SKM-1 (cell line): ENCODE measurements around the gene WFS1.

Experiments
- DNase-seq: peaks from one replicate; lab custom pipeline; 2025; ENCODE audit not compliant: unreplicated experiment; lab: John Stamatoyannopoulos, UW

WFS1 gene

DNA sequence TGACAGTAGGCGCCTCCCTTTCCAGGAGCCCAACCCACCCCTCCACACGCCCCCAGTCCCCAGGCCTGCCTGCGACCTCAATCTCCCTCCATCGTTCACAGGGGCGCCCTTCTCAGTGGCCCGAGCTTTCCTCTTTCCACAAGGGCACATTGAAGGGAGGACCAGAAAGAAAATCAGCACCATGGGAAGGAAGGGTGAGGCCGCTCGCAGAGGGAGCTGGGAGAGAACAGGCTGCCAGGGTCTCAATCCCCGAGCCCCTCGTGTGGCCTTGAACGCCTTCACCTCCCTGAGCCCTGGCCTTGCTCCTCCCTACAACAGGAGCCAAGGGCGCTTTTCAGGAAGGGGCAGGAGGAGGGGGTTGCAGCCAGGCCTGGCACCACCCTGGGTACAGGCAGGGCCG, 66.5 kb downstream of the WFS1 start:
- DNase-seq: no peak

DNA sequence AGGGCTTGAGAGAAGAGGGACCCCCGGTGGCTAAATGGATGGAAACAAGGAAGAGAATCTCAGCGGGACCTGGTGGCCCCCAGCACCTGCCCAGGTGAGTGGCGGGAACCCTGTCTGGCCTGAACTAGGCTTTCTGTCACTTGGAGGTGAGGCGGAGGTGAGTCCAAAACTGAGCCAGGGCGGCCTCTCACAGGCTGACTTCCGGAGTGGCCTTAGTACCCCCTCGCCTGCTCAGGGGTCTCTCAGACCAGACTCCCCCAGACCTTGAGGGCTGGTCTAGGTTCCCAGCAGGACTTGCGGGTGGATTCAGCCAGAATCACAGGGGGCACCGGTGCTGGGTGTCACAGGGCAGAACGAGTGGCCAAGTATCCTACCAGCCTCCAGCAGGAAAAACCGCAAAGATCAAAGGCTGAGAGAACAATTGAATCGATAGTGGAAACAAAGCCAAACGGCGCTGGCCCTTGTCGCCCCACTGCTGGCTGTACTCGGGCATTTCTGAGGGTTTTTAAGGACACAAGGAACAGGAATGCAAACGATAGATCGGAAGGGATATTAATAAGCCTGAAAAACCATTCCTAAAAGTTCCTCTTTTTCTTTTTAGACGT, 67.8 kb downstream of the WFS1 start:
- no peak for DNase-seq

DNA sequence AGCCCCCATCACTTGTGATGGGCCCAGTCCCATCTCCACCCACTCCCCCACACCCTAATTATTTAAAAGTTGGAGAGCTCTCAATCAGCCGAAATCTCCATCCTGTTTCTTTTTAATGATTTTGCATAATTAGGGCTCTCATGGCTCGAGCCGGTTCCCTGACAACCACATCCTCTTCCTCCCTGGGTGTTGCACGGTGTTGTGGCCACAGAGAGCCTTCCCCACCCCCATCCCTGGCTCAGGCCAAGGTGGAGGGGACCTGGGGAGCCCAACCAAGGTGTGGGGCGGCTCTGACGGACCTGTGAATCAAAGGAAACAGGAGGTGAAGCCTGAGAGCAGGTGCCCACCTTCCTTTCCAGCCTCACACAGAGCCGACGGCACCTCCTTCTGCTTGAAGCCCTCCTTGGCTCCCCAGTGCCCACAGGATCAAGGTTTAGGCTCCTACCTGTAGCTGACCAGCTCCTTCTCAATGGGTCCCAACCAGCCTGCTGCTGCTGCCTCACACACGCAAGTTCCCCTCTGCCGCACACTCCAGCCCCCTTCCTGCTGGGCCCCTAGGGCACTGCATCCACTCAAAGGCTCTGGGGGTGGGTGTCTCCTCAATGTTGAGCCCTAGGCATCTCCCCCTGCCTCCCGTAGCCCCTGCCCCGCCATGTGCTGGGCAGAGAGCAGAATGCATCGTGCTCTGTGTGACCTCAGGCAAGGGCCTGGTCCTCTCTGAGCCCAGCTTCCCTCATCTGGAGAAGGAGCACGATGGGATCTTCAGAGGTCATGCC, 68.7 kb downstream of the WFS1 start:
- no peak for DNase-seq

DNA sequence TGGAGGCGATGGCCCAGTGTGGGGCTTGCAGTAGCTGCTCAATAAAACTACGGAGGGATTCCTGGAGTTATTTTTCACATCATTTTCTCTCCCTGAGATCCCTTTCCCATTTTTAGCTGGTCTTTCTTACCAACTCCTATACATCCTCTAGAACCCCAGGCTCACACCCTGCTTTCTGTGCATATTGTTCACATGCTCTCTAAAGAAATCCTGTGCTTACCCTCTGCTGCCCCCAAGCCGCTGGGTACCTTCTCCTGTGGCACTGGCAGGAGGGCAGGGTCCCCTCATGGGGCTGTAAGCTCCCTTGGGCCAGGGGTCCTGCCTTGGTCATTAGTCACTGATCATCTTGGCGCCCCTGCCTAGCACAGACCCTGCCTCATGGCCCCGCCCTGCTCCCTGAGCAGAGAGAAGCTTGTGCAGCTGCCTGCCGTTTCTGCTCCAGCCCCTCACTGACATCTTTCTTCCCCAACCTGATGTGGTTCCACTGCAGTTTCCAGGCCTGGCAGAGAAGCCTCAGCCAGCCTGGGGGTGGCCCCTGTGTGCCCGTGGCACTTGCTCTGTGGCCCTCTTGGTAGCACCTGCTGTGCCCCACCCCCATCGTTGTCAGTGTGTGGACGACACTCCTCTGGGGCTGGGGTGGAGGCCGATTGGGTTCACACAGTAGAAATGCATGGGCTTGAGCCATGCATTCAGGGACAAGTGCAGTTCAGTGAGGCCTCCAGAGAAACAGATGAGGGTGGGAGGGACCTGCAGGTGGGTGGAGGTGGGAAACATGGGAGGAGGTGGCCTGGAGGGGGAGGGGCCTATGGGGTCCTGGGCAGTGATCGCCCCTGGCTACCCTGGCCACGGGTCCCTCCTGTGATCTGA, 69.5 kb downstream of the WFS1 start:
- DNase-seq: no peak

DNA sequence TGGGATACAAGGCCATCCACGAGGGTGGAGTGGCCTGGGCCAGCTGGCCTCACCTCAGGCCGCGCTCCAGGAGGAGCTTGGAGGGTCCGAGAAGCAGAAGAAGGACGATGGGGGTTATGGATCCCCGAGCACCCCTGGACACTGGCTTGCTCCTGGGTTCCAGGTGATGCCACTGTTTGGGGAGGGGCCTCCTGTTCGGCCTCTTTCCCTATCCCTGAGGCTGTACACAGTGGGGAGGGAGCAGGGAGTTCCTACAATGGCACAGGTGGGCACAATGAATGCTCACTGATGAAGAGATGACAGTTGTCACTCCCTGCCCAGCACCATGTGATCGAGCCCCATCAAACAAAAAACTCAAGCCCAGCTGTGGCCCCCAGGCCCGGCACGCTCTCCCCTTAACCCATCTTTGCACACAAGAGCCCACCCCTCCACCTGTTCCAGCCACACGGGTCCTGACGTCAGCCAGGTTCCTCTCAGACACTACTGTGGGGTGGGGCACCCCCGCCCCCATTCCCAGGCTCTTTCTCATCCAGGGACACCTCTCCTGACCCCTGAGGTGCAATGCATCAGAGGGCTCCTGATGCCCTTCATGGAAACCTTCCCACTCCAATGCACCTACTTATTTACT, 70.3 kb downstream of the WFS1 start:
- no peak for DNase-seq

DNA sequence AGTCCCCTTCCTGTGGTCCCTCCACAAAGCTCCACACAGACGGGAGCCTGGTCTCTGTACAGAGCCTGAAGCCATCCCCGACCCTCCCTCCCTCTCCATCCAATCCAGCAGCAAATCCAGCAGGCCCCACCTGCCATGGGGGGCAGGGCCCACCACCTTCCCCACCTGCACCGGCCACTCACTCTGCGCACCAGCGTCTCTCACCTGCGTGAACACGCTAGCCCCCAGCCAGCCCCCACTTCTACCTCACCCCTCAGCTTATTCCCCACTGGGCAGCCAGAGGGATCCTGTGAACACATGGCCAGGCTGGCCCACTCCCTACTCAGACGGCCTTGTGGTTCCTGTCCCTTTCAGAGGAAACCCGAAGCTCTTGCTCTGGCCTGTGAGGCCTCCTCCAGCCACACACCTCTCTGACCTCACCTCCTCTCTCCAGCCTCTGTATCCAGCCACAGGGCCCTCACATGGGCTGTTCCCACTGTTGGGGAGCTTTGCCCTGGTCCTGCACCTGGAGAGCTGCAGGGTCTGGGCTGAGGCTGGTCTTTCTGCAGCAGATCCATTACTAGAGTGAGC, 70.9 kb downstream of the WFS1 start:
- no peak for DNase-seq

DNA sequence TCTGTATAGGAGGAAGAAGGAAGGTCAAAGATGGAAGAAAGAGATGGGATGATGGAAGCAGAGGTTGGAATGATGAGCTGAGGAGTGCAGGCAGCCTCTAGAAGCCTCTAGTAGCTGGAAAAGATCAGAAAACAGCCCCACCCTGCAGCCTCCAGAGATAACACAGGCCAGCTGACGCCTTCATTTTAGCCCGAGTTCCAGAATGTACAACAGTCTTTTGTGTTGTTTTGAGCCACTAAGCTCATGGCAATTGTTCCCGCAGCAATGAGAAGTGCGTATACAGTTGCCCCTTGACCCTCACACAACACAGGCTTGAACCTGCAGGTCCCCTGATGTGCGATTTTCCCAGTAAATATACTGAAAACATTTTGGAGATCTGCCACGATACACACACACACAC, 72.0 kb downstream of the WFS1 start:
- DNase-seq: no peak

DNA sequence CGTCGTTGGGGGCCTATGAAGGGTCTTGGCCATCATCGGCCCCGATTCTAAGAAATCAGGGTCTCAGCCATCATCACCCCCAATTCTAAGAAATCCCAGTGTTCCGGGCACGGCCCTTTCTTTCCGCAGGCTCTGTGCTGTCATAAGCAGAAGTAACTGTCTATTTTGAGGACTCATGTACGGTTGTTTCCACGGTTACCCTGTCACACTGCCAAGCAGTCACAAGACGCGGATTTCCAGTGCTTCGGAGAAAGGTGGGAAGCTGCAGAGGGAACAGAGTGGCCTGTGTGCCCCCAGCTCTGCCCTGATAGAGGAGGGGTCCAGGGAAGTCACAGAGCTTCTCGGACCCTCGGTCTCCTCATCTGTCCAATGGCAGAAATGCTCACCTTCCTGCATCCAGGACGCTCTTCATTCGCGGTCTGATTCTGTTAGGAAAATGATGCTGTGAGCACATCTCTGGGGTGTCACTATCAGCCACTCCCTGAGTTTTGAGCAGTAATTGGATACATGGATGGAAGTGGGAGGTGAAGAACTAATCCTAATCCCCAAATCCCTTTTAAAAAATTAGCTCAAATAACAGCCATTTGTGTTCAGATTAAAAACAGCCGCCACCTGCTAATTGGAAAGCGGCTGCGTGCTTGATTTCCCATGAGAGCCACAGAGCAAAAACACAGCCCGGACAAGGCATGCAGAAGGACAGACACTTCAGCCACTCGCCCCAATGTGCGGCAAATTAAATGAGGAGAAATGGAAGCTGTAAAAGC, 73.1 kb downstream of the WFS1 start:
- no peak for DNase-seq

DNA sequence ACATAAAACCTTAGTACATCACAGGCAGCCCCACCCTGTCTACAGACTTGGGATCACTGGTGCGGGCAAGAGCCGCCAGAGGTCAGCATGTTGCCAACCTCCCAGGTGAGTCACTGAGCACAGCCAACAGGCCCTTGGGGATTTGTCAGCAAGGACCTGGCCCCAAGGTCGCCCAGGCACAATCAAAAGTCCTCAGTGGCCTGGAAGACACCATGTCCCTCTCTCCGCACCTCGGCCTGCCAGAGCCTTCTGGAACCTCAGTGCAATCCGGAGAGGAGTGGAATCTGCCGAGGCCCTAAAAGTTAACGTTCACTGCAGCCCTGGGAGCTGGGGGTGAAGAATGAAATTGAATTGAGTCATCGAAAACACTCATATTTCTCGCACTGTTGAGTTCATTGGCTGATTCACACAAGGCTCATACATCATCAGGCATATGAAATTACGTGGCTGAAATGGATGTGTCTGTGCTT, 74.3 kb downstream of the WFS1 start:
- DNase-seq: no peak

DNA sequence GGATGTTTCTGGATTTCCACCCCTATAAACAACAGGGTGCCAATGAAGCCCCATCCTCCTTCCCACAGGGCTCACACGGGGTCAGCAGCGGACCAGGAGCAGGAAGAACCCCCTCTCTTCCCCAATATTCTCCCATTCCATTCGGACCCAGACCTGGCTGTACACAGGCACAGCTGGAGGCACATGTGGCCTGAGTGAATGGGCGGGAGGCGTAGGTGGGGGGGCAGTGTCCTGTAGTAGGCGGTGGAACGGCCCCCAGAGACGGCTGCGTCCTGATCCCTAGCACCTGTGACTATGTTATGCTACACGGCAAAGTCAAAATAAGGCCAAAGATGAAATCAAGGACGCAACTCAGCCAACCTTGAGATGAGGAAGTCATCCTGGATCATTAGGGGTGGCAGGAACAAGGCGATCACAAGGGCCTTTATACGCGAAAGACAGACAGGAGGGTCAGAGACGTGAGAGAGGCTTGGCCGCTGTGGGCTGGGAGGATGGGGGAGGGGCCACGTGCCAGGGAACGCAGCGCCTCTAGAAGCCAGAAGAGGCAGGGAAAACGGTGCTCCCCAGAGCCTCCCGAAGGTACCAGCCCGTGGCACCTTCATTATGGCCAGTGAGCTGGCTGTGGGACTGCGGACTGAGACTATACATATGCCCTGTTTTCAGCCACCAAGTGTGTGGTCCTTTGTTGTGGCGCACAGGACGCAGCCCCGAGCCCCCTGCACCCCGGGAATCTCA, 75.6 kb downstream of the WFS1 start:
- no peak for DNase-seq

DNA sequence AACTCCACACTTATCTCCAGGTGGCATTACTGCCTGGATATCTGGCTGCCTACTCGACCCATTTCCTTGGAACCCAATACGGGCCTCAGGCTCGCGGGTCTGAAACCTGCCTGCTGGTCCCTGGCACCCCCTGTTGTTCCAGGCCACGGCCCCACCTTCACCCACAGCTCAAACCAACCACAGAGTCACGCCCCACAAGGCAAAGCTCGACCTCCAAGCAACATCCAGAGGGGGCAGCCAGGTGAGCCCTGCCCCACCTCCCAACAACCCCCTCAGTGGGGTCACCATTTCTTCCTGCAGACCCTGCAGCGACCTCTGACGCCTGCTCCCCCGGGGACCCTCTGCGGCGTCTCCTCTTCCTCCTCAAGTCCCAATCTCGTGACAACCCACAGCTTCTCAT, 76.2 kb downstream of the WFS1 start:
- DNase-seq: no peak

DNA sequence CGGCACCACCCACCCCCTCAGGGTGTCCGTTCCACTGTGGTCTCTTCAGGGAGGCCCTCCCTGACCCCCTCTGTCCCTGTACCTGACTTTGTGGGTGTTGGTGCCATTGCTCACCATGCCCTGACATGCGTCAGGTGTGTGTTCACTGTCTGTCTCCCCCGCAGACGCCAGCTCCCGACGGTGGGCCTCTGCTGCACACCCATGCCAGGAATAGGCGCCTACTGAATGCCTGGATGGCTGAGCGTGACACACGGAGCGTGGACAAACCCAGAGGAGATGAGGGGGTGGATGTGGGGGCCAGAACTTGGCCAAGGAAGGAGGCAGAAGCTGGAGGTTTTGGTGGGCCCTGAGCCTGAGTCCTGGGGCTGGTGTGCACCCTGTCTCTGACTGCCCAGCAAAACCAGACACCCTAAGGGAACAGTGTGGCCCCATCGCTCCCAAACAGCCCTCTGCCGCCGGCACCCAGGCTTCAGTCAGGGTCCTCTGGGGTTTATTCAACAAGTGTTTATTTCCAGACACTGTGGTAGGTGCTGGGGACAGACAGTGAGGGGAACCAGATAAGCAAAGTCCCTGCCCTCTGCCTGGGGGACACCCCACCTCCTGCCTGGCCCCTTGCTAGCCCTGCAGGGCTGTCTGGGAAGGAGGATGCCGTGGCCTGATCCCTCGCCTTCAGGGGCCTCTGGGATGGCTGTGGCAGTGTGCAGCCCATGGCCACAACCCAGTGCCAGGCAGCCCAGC, 76.9 kb downstream of the WFS1 start:
- DNase-seq: no peak

DNA sequence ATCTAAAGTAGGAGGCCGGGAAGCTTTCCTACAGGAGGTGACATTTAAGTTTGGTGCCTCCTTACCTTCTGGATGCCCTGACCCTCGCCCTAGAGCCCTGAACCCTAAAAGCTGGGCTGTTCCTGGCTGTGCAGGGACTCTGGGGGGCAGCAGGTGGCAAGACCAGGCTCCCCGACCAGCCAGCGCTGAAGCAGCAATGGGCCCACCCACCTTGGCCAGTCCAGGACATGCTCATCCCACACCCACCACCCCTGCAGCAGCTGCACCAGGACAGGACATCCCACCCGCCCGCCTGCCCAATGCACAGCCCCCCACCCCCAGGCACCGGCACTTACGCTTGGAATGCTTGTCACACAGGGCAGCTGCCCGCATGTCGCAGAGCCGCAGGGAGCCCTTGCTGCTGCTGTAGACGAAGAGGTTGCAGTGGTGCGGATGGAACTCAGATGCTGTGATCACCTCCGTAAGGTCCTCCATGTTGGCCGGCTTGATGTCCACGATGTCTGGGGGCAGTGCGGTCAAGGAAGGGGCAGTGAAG, 77.9 kb downstream of the WFS1 start:
- DNase-seq: no peak

DNA sequence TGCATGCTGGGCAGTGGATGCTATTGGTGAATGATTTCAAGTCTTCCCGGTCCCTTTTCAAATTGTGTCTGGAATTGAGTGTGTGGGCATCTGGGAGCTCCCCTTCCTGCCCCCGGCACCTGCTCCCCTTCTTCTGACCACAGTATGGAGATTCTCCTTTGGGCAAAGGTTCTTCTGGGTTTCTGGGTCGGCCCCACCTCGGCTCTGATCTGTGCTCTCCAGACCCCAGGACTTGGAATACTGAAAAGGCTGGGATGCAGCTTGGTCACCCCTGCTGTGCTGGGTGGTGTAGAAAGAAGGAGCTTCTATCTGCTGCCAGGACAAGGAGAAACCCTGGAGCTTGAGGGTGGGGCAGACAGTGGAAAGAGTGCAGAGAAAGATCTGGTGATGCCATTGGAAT, 78.8 kb downstream of the WFS1 start:
- DNase-seq: no peak

DNA sequence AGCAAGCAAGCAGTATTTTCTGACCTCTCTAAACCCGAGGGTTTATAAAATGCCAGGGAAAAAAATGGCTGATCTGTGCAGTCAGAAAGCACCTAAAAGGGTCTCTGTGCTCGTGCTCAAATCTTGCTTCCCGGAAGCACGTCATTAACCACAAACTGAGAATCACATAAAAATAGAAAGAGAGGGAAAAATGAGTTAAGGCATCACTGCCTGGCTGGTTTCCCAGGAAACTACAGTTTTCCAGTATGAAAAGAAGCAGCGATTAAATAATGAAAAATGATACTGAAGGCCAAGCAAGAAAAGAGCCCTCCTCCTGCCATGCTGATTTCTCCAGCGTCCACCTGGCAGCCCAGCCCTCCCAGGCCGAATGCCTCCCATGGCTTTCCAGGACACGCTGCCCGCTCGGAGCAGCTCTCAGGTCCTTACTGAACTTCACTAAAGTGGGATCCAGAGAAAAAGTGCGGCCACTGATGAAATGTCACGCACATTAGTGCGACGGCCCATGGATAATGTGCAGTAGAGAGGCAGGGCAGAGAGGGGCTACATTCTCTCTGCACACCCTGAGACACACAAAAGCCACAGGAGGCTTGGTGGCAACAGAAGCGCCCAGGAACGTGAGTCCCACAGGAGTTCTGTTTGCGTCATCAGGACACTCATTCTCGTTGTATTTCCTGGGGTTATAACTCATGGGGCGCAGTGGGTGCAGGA, 80.4 kb downstream of the WFS1 start:
- no peak for DNase-seq

DNA sequence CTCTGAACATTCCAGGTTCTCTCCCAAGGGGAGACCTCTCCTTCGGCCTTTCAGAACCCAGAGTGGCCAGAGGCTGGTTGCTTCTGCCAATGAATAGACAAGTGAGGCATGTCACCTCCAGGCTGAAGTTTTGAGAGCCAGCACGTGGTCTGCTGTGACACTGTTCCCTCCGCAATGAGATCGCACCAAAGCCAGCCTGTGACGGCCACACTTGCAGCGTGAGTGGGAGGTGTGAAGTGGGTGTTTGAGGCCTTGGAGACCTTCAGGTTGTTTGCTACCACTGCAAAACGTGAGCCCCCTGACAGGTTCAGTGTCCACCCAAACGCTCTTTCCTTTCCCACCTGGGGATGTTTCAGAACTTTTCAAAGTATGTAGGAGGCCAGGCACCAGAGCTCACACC, 81.0 kb downstream of the WFS1 start:
- DNase-seq: no peak

DNA sequence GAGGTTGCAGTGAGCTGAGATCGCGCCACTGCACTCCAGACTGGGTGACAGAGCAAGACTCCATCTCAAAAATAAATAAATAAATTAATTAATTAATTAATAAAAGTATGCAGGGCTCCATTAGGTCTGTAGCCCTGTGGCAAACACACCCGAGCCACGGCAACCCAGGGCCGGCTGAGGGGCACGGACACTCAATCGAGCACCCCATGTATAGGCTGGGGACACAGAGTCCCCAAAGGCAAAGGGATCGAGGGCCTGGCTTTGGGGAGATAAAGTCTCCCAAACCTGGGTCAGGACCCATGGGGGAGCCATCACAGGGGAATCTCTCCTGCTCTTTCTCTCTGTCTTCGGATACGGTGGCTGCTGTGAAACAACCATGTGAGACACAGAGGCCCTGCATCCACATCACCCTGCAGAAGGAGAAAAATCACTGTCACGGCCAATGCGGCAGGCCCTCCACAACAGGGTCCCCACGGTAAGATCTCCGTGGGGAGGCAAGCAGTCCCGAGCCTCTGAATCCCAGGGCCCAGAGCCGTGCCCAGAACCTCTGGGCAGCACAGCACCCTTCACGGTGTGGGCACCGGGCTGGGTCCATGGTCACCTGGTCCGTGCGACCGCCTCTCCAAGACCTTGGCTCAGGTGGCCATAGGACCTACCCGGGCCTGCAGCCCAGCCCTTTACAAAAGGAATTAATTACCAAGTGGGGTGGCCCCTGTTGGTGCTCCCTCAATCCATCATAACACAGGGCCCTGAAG, 81.8 kb downstream of the WFS1 start:
- DNase-seq: no peak
